NCI-H526 treated with DMSO at 0.1 percent for 48 hours (cell line): ENCODE data around the gene ARL3.
A peak's percentile ranks its signal among the peaks of the same experiment; 100 is the strongest.

Experiments used
- DNase-seq: peaks from one replicate; lab custom pipeline; 2025; lab: John Stamatoyannopoulos, UW

Gene ARL3

DNA sequence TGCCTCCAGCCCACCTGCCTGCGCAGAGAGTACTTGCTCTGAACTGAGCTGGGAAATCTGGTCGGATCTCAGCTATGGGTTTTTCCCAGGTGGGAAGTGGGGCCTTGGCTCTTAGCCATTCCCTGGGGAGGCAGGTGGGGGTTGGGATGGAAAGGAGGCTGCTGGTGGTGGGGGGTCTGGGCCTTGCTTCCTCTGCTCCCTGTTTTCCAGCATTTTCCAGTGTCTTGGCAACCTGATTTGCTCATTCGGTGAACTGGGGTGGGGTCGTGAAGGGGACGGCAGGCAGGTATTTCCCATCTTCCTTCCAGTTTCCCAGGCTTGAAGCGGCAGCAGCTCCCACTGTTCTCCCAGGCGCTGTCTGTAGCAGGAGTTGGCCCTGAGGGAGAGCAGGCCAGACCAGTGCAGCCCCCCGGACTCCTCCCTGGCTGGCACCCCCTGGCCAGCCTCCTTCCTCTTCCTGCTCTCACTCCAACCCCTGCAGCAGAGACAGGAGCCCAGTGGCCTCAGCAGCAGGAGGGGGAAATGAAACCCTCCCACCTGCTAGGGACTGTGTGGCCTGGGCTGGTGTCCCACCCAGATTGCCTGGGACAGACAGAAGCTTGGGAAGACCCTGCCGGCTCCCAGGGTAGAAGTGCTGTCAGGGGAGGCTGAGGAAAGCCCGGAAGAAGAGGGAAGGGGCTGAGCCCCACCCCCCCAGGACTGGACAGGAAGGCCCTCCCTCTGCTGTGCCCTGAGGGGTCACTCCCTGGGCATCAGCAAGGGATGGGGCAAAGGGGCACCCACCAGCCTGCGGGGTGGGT is 63.3 kb downstream of the ARL3 start:
- DNase-seq, result no peak

- DNase-seq, result no peak
Measured at GRCh38 chr10:102649797-102650654, 64.2 kb downstream of the ARL3 start.

DNA sequence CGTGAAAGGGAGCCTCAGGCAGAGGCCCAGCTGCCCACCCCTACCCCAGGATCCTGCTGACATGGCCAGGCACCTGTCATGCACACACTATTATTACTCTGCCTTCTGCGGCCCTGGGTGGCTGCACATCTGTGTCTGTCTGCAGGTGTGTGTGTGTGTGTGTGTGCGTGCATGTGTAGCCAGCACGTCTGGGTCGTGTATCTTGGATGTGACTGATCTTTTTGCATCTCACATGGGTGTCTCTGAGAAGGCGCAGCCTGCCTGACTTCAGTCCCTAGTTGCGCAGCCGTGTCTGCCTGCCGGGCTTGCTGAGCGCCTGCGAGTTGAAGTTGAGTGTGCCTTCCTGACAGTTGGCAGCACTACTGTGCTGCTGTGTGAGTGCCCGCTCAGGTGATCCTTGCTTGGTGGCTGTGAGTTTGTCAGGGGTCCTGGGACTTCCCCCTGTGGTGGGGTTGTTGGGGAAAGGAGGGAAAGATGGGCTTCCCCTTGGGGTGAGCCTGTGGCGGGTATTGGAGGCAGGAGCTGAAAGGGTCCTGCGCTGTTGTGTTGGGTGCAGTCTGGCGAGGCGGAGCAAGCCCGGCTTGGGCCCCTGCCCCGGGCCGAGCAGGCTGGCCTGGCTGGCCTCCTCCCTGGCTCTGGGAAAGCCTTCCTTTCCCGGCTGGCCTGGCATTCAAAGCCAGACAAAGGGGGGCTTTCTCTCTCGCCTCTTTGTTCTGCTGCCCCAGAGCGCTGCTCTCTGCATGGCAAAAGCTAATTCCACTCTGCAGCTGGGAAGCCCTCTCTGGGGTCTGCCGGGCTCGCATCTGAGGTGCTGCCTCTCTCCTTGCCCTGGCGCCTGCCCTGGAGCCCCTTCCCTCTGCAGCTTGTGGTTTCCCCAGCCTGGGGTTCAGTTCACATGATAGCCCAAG is 65.1 kb downstream of the ARL3 start:
- no peak for DNase-seq

DNA sequence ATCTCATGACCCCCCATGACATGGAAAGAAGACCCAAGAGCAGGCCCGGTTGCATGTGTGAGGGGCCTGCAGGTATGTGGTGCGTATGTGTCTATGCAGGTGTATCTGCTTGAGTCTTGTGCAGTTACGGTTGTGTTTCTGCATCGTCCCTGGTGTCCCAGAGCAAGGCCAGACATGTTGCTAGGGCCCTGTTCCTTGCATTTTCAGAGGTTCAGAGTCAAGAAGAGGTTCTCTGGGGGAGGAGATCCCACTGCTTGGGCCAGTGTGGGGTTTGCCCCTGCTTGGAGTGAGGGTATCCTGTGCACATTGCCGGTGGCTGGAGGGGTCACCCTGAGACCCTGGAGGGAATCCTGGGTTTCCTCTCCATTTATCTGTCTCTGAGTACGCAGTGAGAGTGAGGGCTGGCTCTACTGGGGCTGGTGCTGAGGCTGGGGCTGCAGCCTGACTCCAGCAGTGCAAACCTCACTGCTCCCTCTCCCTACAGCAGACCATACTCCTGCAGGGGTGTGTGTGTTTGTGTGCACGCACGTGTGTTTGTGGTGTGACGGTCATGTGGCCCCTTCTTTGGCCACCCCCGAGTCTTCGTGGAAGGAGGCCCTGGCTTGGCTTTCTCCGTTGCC is 65.8 kb downstream of the ARL3 start:
- no peak for DNase-seq

DNA sequence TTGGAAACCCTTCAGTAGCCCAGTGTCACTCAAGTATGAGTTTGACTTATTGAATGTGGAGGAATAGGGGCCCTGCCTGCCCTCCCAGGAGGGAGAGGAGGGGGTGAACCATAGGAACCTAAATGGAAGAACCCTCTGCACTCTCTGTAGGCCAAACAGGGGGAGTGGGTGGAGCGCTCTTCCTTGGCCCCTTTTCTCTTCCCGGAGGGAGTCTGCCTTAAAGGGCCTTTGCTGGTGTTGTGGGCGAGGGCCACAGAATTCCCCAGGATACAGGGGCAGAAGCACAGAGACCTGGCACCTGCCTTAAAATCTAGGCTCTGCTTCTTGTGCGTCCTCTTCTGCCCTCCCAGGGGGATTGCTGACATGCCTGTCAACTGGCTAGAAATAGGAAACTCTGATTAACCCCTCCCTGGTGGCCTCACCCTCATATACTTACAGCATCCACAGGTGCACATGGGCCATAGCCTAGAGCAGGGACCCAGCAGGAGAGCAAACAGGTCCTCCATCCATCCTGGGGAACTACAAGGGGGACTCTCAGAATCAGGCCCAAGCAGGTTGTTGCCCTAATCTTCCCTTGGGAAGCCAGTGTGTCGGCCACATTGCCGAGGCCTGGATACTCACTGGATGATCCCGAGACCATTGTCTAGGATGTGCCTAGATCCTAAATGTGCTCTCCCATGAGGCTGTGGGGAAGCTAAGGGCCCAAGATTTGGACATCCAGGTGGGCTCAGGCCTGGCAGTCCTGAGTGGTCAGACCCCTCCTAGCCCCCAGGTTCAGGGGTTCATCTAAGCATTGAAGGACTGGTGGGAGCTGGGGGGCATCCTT is 66.5 kb downstream of the ARL3 start:
- DNase-seq, result no peak

DNA sequence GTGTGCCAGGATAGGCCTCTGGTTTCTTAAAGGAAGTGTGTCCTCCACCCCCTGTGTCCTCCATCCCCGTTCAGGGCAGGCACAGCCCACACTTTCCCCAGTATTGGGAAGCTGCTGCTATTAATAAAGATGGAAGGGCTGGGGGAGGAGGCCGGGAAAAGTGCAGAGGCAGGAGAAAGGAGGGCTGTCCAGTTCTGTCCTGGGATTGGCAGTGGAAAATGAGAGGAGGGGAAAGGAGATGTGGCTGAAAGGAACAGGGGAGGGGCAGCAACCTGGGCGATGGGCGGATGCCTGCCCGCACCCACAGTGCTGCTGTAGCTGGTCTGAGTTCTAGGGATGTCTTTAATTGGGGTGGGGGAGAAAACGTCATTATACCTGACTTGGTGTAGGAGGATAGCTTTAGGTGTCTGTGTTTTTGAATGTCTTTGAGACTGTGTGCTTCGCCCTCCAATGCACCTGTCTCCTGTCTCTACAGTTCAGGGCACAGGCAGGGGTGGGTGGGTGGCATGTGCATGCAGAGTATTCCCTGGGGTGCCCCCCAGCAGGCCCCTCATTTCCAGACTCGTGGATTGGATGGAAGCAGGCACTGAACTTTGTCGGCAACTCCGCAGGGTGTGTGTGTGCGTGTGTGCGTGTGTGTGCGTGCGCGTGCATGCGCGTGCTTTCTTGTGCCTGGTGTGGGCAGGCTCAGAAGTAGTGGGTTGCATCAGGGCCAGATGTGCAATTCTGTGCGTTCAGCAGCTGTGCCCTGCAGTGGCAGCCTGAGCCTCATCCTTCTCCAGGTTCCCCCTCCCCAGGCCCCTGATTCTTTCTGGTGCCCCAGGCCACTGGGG is 67.4 kb downstream of the ARL3 start:
- DNase-seq, result peak; percentile 7

DNA sequence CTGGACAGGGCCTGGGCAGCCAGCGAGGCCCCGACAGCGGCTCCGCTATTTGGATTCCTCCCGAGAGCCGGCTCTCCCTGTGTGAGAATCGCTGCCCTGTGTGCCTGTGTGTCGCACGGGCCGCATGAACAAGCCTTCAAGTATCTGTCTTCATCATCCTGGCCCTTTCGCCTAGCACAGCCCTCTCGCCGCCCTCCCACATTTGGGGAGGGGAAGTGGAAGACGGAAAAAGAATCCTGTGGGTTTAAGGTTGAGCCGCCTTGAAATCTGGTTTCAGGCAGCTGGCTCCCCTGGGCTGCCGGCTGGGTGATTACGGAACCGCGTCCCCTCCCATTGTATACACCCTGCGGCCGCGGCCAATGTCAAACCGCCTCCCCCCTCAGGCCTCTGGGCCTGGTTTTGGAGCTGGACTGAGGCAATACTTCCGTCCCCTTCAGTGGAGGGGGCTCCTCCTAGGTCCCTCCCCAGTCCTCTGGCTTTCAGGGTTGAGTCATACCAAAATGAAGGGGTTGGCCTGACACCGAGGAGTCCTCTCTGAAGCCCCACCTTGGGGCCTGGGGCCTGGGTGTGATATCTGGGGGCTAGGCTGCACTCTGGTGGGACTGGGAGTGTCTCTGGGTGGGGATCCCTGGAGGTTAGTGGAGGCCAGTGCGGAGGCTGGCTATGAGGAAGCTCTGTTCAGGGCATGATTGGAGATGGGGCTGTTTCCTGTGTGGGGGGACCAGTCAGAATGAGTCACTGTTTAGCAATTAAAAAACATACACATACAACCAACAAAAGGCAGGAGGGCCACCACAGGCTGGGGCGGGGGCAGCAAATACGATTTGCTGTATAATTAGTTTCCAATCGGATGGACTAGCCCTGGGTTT is 68.2 kb downstream of the ARL3 start:
- no peak for DNase-seq

GRCh38 chr10:102645388-102645740 is 68.8 kb downstream of the ARL3 start:
- peak; percentile 22 for DNase-seq

GRCh38 chr10:102644646-102645387 is 69.4 kb downstream of the ARL3 start:
- DNase-seq, result peak; percentile 66

DNA sequence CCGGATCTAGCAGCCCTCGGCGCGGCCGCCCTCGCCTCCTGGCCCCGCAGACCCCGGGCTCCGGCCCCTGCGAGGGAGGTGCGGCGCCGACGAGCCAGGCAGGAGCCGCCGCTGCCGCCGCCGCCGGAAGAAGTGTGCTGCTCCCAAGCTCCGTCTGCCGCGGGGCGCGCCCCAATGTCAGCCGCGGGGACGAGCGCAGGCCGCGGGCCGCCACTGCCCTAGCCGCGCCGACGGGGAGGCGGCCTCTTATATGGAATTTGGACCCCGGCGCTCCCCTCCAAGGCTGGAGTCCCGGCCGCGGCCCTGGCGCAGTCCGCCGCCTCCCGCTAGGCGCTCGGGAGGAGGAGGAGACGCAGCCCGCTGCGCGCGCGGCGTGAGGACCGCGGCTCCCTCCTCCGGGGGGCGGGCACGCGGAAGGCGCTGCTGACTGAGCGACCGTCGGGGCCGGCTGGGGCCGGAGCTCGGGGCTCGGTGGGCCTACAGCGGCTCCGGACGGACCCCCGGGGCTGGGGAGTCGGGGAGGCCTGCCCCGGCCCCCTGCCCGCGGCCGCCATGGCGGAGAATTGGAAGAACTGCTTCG is 70.0 kb downstream of the ARL3 start, which contains the start of gene TRIM8:
Gene TRIM8, plus strand, starts transcription at position 414 of the 580 bp plus-strand sequence. Its CDS starts 139 bp downstream, at position 553.
- peak; percentile 41 for DNase-seq

- DNase-seq, result peak; percentile 74
Measured at GRCh38 chr10:102643336-102644065, 70.7 kb downstream of the ARL3 start.

DNA sequence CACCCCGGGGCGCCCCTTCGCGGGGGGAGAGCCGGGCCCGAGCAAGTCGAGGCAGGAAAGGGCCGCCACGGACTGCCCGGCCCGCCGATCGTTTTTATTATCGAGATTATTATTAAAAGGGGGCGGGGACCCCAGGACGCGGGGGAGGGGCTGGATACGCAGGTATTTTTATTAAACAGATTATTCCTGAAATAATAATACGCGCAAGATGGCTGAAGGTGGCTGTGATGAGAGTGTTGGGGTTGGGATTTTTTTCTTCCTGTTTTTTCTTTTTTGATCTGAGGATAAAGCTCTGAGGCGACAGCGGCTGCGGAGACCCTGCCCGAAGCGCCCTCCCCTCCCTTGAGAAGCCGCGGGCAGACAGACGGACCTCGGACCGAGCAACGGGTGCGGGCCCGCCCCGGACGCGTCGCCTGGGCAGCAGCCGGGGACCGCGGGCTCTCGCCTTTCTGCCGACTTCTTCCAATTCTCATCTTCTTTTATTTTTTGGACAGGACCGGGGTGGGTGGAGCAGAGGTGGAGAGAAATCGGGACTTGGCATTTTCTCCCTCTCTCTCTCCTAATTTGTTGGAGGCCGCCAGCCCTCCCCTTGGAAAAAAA is 71.4 kb downstream of the ARL3 start:
- DNase-seq, result peak; percentile 10

DNA sequence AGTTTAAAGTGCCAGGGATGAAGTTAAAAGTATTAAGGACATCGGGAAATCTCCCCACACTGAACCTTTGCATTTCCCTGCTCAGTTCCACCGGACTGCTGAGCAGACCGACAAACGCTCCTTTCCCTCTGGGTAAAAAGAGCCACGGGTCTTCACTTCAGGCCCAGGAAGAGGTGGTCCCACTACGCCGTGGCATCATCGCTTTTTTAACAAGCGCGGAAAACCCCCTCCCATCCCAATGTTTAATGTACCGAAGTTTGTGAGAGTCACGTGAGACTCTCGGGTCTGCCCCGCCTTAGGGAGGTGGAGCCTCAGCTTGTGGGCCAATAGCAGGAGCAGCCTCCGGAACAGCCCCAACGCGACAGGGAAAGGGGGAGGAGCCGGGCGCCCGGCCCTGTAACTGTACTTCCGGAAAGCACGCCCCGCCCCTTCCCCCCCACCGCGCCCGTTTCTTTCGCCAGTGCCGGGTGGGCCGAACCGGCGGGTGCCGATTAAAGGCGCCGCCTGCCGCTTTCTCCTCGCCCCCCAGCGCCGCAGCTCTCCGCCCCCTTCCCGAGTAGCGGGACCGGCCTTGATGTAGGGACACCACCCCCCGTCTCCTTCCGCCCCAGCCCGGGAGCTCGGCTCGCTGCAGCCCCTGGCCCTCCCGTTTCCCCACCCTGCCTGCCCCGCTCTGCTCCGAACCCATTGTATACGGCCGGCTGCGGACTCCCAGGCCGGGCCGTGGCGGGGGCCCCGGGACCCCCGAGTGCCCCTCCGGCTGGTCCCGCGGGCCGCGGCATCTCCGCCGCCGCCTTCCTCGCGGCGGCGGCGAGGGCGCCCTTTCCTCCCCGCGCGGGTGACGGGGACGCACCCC is 72.1 kb downstream of the ARL3 start:
- peak; percentile 78 for DNase-seq

- peak; percentile 7 for DNase-seq
Measured at GRCh38 chr10:102641402-102641801, 72.8 kb downstream of the ARL3 start.

GRCh38 chr10:102639537-102639936 is 74.7 kb downstream of the ARL3 start:
- DNase-seq, result no peak

DNA sequence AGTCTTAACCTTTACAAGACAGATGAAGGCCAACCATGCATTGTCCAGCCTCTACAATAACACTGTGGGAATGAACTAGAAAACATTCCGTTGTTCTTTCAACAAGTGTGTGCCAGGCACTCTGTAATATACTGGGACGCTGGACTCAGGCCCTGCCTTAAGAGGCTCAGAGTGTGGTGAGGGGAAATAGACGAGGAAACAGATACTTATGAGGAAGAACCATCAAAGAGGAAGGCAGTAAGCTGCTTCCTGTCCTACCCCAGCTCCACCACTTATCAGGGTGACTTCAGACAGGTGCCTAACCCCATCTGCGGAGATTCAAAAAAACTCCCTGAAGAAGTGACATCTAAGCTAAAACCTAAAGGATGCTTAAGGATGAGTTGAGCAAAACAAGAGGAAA is 78.8 kb downstream of the ARL3 start:
- DNase-seq, result no peak
